ENCODE data around the gene SPDYE16.
"Not testable (repeated sequence)": the region's sequence is repeated elsewhere in the genome, so short reads cannot be mapped to it uniquely, and the experiment has no call there.

SPDYE16 gene

GRCh38 chr7:76543197-76543596 lies at the start of gene SPDYE16:
Gene SPDYE16 (minus strand): TSS chr7:76543297. CDS start chr7:76541459, 1,838 bp downstream.
- DNase-seq = not testable (repeated sequence)

- not testable (repeated sequence) for DNase-seq
Measured at GRCh38 chr7:76592694-76593093, 49.6 kb upstream of the SPDYE16 start.

- DNase-seq = not testable (repeated sequence)
Measured at GRCh38 chr7:76591602-76592304, 48.7 kb upstream of the SPDYE16 start.

- not testable (repeated sequence) for DNase-seq
Measured at GRCh38 chr7:76591033-76591432, 47.9 kb upstream of the SPDYE16 start.

- not testable (repeated sequence) for DNase-seq
Measured at GRCh38 chr7:76588586-76588985, 45.5 kb upstream of the SPDYE16 start.

- not testable (repeated sequence) for DNase-seq
Measured at GRCh38 chr7:76586585-76587315, 43.7 kb upstream of the SPDYE16 start.

- peak; percentile 25 for DNase-seq
Measured at GRCh38 chr7:76583636-76584281, 40.7 kb upstream of the SPDYE16 start.

- peak; percentile 89 for DNase-seq
Measured at GRCh38 chr7:76582848-76583631, 39.9 kb upstream of the SPDYE16 start.

GRCh38 chr7:76575919-76576655 lies 33.0 kb upstream of the SPDYE16 start:
- DNase-seq = not testable (repeated sequence)

- DNase-seq = not testable (repeated sequence)
Measured at GRCh38 chr7:76575431-76575830, 32.3 kb upstream of the SPDYE16 start.

- not testable (repeated sequence) for DNase-seq
Measured at GRCh38 chr7:76572296-76572695, 29.2 kb upstream of the SPDYE16 start.

- peak; percentile 38 for DNase-seq
Measured at GRCh38 chr7:76570324-76570775, 27.3 kb upstream of the SPDYE16 start.

GRCh38 chr7:76568742-76569141 lies 25.6 kb upstream of the SPDYE16 start:
- peak; percentile 65 for DNase-seq

GRCh38 chr7:76567753-76568152 lies 24.7 kb upstream of the SPDYE16 start:
- DNase-seq = not testable (repeated sequence)

- not testable (repeated sequence) for DNase-seq
Measured at GRCh38 chr7:76567311-76567710, 24.2 kb upstream of the SPDYE16 start.

GRCh38 chr7:76565001-76565400 lies 21.9 kb upstream of the SPDYE16 start:
- DNase-seq = not testable (repeated sequence)

GRCh38 chr7:76561342-76561741 lies 18.2 kb upstream of the SPDYE16 start:
- not testable (repeated sequence) for DNase-seq

- DNase-seq = not testable (repeated sequence)
Measured at GRCh38 chr7:76560157-76560556, 17.1 kb upstream of the SPDYE16 start.

- peak; percentile 44 for DNase-seq
Measured at GRCh38 chr7:76559685-76560084, 16.6 kb upstream of the SPDYE16 start.

- DNase-seq = not testable (repeated sequence)
Measured at GRCh38 chr7:76551992-76552391, 8.9 kb upstream of the SPDYE16 start.

- DNase-seq = not testable (repeated sequence)
Measured at GRCh38 chr7:76549855-76550248, 6.8 kb upstream of the SPDYE16 start.

All from NCI-H226 (cell line).